NCI-H1694 treated with DMSO at 0.1 percent for 48 hours (cell line): ENCODE data around the gene LCNL1.
A peak's percentile ranks its signal among the peaks of the same experiment; 100 is the strongest.
"Not testable (repeated sequence)": the region's sequence is repeated elsewhere in the genome, so short reads cannot be mapped to it uniquely, and the experiment has no call there.

Experiments used
- DNase-seq: peaks from one replicate; lab custom pipeline; 2025; lab: John Stamatoyannopoulos, UW

The LCNL1 gene

DNA sequence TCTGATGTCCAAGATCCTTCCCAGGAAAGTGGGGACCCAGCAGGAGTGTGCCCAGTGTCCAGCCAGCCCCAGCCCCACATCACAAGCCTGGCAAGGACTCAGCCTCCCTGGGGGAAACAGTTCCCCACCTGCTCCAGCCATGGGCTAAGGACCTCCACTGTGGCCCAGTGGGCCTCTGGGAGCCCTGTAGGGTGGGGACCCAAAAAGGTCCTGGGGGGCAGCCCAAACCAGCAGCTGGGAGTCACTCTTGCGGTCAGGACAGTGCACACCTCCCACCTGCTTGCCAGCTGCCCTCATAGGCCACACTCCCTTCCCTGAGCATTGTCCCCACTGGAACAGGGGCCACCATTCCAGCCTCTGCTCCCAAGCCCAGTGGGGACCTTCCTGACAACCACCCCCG, 43.6 kb downstream of the LCNL1 start:
- no peak for DNase-seq

DNA sequence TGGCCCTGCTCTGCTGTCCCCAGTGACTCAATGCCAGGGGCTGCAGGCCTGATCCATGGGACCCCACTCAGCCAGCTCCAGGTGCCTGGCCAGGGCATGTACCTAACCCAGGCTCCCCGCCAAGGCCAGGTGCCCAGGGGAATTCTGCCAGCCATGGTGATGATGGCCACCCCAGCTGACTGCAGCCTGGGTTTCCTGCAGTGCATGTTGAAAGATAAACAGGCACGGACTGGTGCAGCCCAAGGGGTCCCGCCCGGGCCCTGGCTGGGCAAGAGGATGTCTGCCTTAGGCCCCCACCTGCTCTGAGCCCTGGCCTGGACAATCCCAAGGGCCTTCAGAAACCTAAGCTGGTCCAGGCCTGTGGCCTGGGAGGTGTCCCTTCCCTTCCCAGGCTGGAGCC, 44.0 kb downstream of the LCNL1 start:
- no peak for DNase-seq

DNA sequence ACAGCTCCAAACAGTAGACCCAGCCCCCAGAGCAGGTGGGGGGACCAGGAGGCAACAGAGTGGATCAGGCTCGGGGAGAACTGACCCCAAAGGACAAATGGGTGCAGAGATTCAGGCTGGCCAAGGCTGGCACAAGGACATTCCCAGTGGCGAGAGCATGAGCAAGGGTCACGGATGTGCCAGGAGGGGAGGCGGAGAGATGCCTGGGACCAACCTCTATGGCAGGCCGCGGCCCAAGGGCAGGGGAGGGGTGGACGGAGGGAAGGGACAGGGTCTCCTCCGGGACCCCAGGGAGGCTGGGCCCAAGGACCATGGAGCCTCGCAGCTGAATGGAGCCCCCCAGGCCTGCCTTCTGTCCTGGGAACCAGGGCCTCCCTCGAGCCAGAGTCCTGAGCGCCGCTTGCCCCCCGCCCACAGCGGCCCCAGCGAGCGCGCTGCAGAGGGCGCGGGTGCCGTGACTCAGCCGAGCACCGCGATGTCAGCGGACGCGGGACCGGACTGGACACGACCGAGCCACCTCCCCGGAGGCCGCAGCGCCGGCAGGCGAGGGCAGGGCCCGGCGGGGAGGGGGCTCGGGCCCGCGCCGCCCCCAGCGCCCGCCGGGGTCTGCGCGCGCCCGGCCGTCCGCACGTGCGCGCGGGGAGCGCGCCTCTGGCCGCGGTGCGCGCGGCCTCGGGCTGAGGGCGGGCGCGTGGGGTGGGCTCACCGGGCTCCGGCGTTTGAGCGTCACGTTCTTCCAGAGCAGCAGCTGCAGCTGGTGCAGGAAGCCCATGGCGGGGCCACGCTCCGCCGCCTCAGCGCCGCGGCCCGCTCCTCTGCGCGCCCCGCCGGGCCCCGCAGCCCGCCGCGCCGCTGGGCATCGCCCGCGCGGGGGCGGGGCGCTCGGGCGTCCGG, 44.8 kb downstream of the LCNL1 start, which contains the start of gene ABCA2:
Gene ABCA2 (minus strand): TSS at position 869 of the 894 bp plus-strand sequence. CDS start 97 bp downstream, at position 772.
- DNase-seq, result no peak

DNA sequence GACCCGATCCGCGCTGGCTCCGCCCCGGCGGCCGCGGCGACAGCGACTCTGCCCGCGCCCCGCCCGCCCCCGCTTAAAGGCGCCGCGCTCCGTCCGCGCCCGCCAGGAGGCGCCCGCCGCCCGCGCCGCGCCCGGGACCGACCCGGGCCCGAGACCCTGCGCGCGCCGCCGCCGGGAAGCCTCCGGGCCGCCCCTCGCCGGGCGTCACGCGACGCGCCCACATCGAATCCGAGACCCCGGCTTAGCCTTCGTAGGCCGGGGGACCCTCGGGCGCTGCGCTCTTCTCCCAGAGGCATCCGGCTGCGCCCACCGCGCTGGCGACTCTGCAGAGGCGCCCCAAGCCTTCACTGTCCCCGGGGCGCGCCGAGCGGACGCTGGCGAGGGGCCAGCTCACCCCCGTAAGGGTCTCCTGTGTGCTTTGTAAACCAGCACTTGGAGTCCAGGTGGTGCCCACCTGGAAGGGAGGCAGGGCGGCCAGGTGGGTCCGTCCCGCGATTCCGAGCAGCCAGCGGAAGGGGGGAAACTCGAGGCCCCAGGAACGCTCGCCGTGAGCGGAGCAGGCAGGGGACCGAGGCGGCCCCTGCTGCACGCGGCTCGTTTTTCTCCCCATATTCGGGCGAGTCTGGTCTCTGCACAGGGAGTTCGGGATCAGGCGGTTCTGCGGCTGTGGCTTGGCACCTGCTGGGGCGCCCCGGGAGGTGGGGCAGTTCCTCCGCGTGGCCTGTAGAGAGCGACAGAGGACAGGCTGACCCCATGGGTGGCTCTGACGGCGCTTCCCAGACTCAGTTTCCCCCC, 45.7 kb downstream of the LCNL1 start:
- DNase-seq, result peak; percentile 17

DNA sequence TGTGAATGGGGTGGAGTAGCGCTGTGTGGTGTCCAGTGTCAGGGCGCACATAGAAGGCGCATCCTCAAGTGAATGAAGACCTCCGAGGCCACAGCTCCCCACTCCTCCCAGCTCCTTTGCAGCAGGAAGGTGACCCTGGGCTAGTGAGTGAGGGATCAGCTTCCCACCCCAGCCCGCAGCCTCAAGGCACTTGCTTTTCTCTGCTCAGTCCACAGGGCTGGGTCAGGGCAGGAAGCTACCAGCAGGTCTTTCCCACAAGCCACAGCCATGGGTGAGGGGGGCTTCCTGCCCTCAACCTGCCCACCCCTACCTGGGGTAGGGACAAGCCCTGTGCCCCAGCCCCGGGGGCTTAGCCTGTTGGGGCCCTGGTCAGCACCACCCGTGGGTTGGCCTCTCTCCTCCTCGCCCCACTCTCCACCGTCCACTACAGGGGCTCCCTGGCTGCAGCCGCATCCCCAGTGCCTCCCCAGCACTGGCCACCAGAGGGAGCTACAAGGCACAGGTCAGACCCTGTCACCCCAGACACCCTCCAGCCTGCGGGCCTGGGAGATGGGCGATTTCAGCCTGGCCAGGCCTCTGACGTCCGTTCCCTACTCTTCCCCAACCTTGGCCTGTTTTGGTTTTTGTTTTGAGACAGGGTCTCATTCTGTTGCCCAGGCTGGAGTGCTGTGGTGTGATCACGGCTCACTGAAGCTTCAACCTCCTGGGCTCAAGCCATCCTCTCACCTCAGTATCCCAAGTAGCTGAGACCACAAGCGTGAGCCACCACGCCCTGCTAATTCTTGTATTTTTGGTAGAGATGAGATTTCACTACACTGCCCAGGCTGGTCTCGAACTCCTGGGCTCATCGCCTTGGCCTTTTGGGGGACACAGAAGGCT, 46.5 kb downstream of the LCNL1 start:
- DNase-seq, result no peak

DNA sequence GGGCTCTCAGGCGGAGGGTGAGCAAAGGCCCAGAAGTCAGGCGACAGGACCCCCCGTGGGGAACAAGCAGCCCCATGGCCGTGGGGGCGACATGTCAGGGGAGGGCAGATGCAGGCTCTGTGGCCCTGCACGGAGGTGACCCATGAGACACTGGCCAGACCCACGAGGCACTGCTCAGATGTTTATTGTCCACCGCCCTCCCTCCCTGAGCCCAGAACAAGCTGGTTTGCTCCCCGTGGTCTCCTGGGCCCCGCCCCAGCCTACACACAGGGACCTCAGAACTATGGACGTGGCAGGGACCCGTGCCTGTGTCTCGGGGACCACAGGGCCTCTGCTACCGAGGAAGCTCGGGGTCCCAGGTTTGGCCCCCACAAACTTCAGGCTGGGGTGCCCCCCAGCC, 47.2 kb downstream of the LCNL1 start:
- DNase-seq, result no peak

DNA sequence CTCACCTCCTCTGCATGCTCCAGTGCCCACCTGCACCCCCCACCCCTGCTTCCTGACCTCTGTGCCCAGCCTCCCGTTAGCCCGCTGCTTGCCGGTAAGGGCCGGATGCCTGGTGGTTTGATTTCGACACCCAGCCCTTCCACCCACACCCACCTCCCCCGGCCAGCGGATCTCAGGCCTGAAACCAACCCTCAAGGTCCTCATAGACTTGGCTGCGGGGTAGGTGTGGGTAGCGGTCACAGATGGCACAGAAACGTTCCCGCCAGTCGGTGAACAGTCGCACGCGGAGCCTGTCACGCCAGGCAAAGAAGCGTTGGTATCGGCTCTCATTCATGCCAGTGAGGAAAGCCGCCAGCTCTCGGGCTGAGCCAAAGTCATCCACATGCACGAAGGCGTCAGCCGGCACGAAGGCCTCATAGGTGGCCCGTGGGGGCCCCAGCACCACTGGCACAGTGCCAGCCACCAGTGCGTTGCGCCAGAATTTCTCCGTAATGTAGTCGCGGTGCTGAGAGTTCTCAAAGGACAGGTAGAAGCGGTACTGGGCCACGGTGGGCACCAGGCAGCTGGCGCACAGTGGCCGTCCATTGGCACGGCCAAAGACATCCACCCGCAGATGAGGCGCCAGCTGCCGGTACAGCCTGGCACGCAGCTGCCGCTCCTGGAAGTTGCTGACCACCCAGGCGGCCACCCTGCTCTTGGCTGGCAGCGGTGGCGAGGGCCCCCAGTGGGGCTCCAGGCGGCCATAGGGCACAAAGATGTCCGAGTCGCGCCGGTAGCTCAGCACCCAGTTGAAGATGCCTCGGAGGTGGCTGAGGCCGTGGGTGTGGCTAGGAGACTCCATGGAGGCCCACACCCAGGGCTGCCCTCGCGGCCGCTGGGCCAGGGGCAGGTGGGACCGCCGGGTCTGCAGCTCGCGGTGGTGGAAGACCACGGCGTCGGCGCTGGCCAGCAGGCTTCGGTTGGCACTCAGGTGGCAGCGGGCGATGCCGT, 48.0 kb downstream of the LCNL1 start:
- DNase-seq, result no peak

DNA sequence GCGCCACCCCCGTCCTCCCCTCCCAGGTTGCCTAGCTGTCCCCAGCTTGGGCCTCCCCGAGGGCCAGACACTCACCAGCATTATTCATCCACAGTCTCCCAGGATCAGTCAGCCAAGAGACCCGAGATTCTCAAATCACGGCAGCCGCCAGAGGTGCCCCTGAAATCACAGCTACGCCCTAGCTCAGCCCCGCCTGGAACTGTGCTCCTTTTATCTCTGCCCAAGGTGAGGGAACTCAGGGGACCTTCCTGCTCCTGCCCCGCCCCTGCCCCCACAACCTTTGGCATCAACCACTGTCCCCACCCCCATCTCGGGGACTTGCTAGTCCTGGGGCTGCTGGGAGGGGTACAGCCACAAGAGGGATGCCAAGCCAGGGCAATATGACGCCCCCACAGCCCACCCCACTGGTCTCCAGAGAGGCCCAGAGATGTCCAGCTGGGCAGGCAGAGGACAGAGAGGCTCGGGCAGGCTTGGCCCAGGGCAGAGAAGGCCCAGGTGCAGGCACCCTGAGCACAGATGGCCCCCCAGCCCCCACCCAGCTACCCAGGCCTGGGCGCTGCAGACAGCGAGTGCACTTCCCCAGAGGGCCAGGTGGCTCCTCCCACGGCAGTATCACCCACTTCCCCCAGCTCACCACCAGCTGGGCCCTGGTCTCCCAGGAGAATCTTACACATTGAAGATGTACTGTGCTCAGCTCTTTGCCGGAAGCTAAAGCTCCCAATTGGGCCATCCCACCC, 49.3 kb downstream of the LCNL1 start, which contains the start of gene FUT7:
Gene FUT7 (minus strand): TSS at position 185 of the 737 bp plus-strand sequence. CDS start 97 bp downstream, at position 88.
- peak; percentile 10 for DNase-seq

DNA sequence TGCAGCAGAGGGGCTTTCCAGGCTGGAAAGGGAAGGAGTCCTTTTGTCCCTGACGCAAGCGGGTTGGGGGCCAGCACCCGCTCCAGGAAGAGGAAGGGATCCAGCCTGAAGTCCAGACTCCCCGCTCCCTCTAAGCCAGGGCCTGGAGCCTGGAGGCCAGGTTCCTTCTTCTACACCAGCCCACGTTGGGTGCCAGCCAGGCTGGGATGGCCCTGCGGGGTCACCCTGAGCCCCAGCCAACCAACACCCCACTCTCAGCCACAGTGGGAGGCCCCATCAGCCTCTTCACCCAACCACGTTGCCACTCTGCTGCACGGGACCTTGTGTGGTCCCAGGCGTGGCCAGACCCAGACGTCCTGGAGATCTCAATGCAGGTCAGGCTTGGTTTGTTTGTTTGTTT, 50.1 kb downstream of the LCNL1 start:
- no peak for DNase-seq

DNA sequence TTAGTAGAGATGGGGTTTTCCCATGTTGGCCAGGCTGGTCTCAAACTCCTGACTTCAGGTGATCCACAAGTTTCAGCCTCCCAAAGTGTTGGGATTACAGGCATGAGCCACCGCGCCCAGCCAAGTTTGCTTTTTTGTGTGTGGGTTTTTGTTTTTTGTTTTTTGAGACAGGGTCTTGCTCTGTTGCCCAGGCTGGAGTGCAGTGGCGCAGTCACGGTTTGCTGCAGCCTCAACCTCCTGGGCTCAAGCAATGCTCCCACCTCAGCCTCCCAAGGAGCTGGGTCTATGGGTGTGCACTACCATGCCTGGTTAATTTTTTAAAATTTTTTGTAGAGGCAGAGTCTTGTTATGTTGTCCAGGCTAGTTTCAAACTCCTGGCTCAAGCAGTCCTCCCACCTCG, 50.7 kb downstream of the LCNL1 start:
- not testable (repeated sequence) for DNase-seq

DNA sequence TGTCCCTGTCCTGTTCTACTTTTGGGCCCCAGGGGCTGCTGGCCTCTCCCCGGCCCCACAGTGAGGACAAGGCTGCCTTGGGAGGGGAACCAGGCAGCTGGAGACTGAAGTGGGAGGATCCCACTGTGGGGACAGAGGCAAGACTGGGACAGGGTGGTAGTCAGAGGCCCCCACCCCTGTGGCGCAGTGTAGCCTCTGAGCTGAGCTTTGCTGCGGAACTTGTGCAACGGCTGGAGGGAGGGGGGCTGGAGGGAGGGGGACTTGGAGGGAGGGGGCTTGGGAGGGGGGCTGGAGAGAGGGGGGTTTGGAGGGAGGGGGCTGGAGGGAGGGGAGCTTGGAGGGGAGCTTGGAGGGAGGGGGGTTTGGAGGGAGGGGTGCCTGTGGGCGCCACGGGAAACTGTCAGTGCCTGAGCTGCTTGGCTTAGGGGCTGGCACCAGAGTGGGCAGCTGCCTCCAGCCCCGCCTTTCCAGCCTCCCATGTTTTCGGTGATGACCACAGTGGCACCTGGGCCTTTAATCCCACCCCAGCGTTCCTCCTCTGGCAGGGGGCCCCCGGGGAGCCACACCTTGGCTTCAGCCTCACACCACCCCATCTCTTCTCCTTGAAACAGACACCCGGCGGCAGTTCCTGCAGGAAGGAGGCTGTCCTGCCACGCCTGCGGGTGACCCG, 51.4 kb downstream of the LCNL1 start:
- no peak for DNase-seq

DNA sequence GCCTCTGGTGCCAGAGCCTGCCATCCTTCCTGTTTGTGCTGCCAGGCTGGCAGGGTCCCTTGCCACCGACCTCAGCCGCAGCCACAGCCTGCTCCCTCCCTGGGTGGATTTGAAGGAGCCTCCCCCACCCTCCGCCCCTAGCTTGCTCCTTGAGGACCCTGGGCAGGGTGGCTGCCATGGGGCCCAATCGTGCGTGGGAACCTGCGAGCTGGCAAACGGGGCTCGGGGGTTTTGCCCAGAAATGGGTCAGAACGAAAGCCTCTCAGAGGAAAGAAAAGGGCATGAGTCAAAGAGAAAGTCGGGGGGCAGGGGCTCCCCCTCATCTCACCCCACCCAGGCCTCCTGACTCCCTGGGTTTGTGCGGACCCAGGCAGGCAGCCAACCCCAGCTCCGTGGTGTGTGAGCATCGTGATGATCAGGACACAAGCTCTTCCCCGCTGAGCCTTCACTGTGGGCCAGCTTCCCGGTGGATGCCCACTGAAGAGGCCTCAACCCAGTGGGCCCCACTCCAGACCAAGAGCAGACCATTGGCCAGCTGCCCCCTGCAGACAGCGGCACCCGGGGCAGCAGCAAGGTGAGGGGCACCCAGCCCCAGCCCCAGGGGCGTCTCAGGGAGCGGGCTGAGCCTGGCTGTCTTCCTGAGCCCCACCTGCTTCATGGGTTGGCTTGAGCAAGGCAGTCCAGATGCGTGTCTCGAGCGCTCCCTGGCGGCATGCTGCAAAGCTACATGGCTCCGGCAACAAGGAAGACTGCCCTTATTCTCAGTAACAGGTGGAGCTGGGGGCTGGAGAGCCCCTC, 52.1 kb downstream of the LCNL1 start:
- DNase-seq, result peak; percentile 66
